Trophoblast cell (in vitro differentiated cells and primary cell): ENCODE measurements around the gene PRAMEF8.
"Not testable (repeated sequence)": the region's sequence is repeated elsewhere in the genome, so short reads cannot be mapped to it uniquely, and the experiment has no call there.

Experiments
- DNase-seq, 2 donors: peaks; one replicate each; pipeline ENCODE4 v3.0.0-alpha.2; 2016
- H2AFZ ChIP-seq: 2 replicates; pipeline ENCODE4 v1.6.1; 2013; ENCODE audit warnings: low read length, moderate library complexity, mild to moderate bottlenecking; ENCODE audit not compliant: insufficient read depth, poor library complexity
- H2AK5ac ChIP-seq: 2 replicates; pipeline ENCODE4 v1.6.1; 2013; ENCODE audit warnings: mild to moderate bottlenecking, low read length
- H2BK120ac ChIP-seq: 2 replicates; pipeline ENCODE4 v1.6.1; 2013; ENCODE audit warnings: low read length, mild to moderate bottlenecking, moderate library complexity; ENCODE audit not compliant: insufficient read depth, poor library complexity
- H2BK12ac ChIP-seq: 2 replicates; pipeline ENCODE4 v1.6.1; 2013; ENCODE audit warnings: mild to moderate bottlenecking, low read length, moderate library complexity
- H2BK5ac ChIP-seq: 2 replicates; pipeline ENCODE4 v1.6.1; 2013; ENCODE audit warnings: low read length, low read depth, moderate library complexity, mild to moderate bottlenecking; ENCODE audit not compliant: poor library complexity
- H3K14ac ChIP-seq: 2 replicates; pipeline ENCODE4 v1.6.1; 2013; ENCODE audit warnings: mild to moderate bottlenecking, low read length
- H3K18ac ChIP-seq: 2 replicates; pipeline ENCODE4 v1.6.1; 2013; ENCODE audit warnings: mild to moderate bottlenecking, low read length
- H3K23ac ChIP-seq: 2 replicates; pipeline ENCODE4 v1.6.1; 2013; ENCODE audit warnings: low read length
- H3K27ac ChIP-seq: 2 replicates; pipeline ENCODE4 v1.5.1; 2013; ENCODE audit warnings: low read depth, mild to moderate bottlenecking, inconsistent platforms, low read length, moderate library complexity
- H3K27me3 ChIP-seq: 2 replicates; pipeline ENCODE4 v1.6.1; 2013; ENCODE audit warnings: inconsistent platforms, mild to moderate bottlenecking, low read length, moderate library complexity; ENCODE audit not compliant: insufficient read depth
- H3K36me3 ChIP-seq, 2 experiments: 1 replicate in 1 of 2; 2 replicates in 1 of 2; pipeline ENCODE4 v1.6.1; 2013; ENCODE audit warnings: low read length in 2 of 2, mild to moderate bottlenecking in 2 of 2, moderate library complexity in 1 of 2; ENCODE audit not compliant: insufficient read depth in 2 of 2, control insufficient read depth in 1 of 2
- H3K4ac ChIP-seq: 2 replicates; pipeline ENCODE4 v1.6.1; 2013; ENCODE audit warnings: low read depth, mild to moderate bottlenecking, low read length, moderate library complexity
- H3K4me1 ChIP-seq, 2 experiments: 1 replicate in 1 of 2; 2 replicates in 1 of 2; pipeline ENCODE4 v1.6.1; 2013; ENCODE audit warnings: low read length in 2 of 2, mild to moderate bottlenecking in 2 of 2, moderate library complexity in 1 of 2; ENCODE audit not compliant: insufficient read depth in 2 of 2, control insufficient read depth in 1 of 2
- H3K4me2 ChIP-seq: 2 replicates; pipeline ENCODE4 v1.6.1; 2013; ENCODE audit warnings: inconsistent platforms, mild to moderate bottlenecking, low read length, moderate library complexity
- H3K4me3 ChIP-seq: 2 replicates; pipeline ENCODE4 v1.5.1; 2013; ENCODE audit warnings: mild to moderate bottlenecking, low read depth, low read length, inconsistent platforms
- H3K79me1 ChIP-seq: one replicate; pipeline ENCODE4 v1.6.1; 2013; ENCODE audit warnings: low read length
- H3K79me2 ChIP-seq: 2 replicates; pipeline ENCODE4 v1.6.1; 2013; ENCODE audit warnings: low read length, mild to moderate bottlenecking; ENCODE audit not compliant: control insufficient read depth, insufficient read depth, poor library complexity
- H3K9ac ChIP-seq: 2 replicates; pipeline ENCODE4 v1.6.1; 2013; ENCODE audit warnings: mild to moderate bottlenecking, low read length
- H3K9me3 ChIP-seq: 2 replicates; pipeline ENCODE4 v1.6.1; 2013; ENCODE audit warnings: low read depth, mild to moderate bottlenecking, control low read depth, inconsistent platforms, low read length; ENCODE audit not compliant: insufficient read depth
- H4K12ac ChIP-seq: 2 replicates; pipeline ENCODE4 v1.6.1; 2013; ENCODE audit warnings: low read depth, mild to moderate bottlenecking, low read length, moderate library complexity
- H4K8ac ChIP-seq: 2 replicates; pipeline ENCODE4 v1.6.1; 2013; ENCODE audit warnings: low read depth, mild to moderate bottlenecking, low read length, moderate library complexity
- H4K91ac ChIP-seq: one replicate; pipeline ENCODE4 v1.6.1; 2013; ENCODE audit warnings: low read depth, mild to moderate bottlenecking, low read length, moderate library complexity
- WGBS: extraction: QIAGEN DNeasy Blood & Tissue Kit; methylation state at CpG from one replicate; pipeline ENCODE4 v1.1.7; 2013; ENCODE audit warnings: missing lambda C conversion rate; ENCODE audit not compliant: insufficient read length, insufficient coverage; ENCODE audit errors: extremely low coverage; 5-methylcytosine and 5-hydroxymethylcytosine counted together

Gene PRAMEF8

GRCh38 chr1:13246554-13246871 lies 38.4 kb downstream of the PRAMEF8 start:
- not testable (repeated sequence) for H4K8ac ChIP-seq, H3K4me3 ChIP-seq, H3K4me1 ChIP-seq, H3K79me1 ChIP-seq, H2AK5ac ChIP-seq, H3K14ac ChIP-seq, H3K23ac ChIP-seq, H2AFZ ChIP-seq, H3K9ac ChIP-seq, H3K4me2 ChIP-seq, H3K18ac ChIP-seq, H2BK5ac ChIP-seq, H3K36me3 ChIP-seq, DNase-seq, H3K4ac ChIP-seq, H4K91ac ChIP-seq, H2BK12ac ChIP-seq, H2BK120ac ChIP-seq, H3K27me3 ChIP-seq, H4K12ac ChIP-seq, H3K27ac ChIP-seq, H3K79me2 ChIP-seq
- WGBS, result no CpG with 5 or more reads among the region's 2 CpGs
- H3K9me3 ChIP-seq, result peaks cover 34% of the 10 kb centered on the region

- H2AFZ ChIP-seq, result not testable (repeated sequence)
- no CpG with 5 or more reads among the region's 5 CpGs for WGBS
Observed at GRCh38 chr1:13245841-13246553, 38.9 kb downstream of the PRAMEF8 start.

GRCh38 chr1:13243536-13244263 lies 41.2 kb downstream of the PRAMEF8 start:
- H2BK5ac ChIP-seq, H3K27me3 ChIP-seq, H3K4me2 ChIP-seq, H4K8ac ChIP-seq, H2BK12ac ChIP-seq, H3K79me2 ChIP-seq, H4K91ac ChIP-seq, H3K36me3 ChIP-seq, H3K4me1 ChIP-seq, H3K18ac ChIP-seq, H3K4me3 ChIP-seq, H4K12ac ChIP-seq, DNase-seq, H2BK120ac ChIP-seq, H3K4ac ChIP-seq, H2AFZ ChIP-seq, H3K27ac ChIP-seq, H3K23ac ChIP-seq, H3K9ac ChIP-seq, H3K14ac ChIP-seq, H2AK5ac ChIP-seq, H3K79me1 ChIP-seq: not testable (repeated sequence)
- peaks cover 45% of the 10 kb centered on the region for H3K9me3 ChIP-seq
- WGBS, result no CpG with 5 or more reads among the region's 9 CpGs

More at GRCh38 chr1:13245841-13246553, 38.9 kb downstream of the PRAMEF8 start:
- H4K91ac ChIP-seq, H4K12ac ChIP-seq, H3K9ac ChIP-seq, H3K36me3 ChIP-seq, H2BK12ac ChIP-seq, H3K4me1 ChIP-seq, H3K4me2 ChIP-seq, H3K23ac ChIP-seq, H3K27me3 ChIP-seq, H3K18ac ChIP-seq, H3K14ac ChIP-seq, H3K4me3 ChIP-seq, H3K79me2 ChIP-seq, H2BK120ac ChIP-seq, H4K8ac ChIP-seq, H3K79me1 ChIP-seq, H2AK5ac ChIP-seq, H3K4ac ChIP-seq, DNase-seq, H3K27ac ChIP-seq, H2BK5ac ChIP-seq: not testable (repeated sequence)
- peaks cover 35% of the 10 kb centered on the region for H3K9me3 ChIP-seq

- not testable (repeated sequence) for H2BK120ac ChIP-seq, H3K9ac ChIP-seq, H2BK5ac ChIP-seq, H3K4ac ChIP-seq, H3K4me1 ChIP-seq, H3K79me2 ChIP-seq, H3K79me1 ChIP-seq, H2AK5ac ChIP-seq, H3K36me3 ChIP-seq, H3K18ac ChIP-seq, H3K4me3 ChIP-seq, H3K27me3 ChIP-seq, H3K27ac ChIP-seq, H2BK12ac ChIP-seq, H3K4me2 ChIP-seq, H4K12ac ChIP-seq, H4K91ac ChIP-seq, H2AFZ ChIP-seq, DNase-seq, H3K14ac ChIP-seq, H3K23ac ChIP-seq, H4K8ac ChIP-seq
- H3K9me3 ChIP-seq, result peaks cover 38% of the 10 kb centered on the region
- WGBS, result no CpG with 5 or more reads among the region's 4 CpGs
Observed at GRCh38 chr1:13239633-13240032, 45.3 kb downstream of the PRAMEF8 start.
